Calu3 (cell line): ENCODE data around the gene ZNF584. TPM values are rescaled to one million over a fixed set of nuclear protein-coding genes. Genes with fewer than 3 reads are reported as not detected.

ENCODE experiments used
- Bru-seq: library from RNA; stranded (reverse); fragments of 400-500 nt; gene quantifications from one replicate; lab custom pipeline; 2021; lab: Mats Ljungman, UMichigan
- BruChase-seq, 2 experiments: library from RNA; stranded (reverse); fragments of 400-500 nt; gene quantifications; one replicate each; lab custom pipeline; 2021; lab: Mats Ljungman, UMichigan
- BruUV-seq: library from RNA; stranded (reverse); fragments of 400-500 nt; replicated peaks from 2 replicates; lab custom pipeline; 2021; lab: Mats Ljungman, UMichigan
- CTCF ChIA-PET: fragments of 300-600 bp; sonication (Branson Sonifier 250); formaldehyde crosslinking; loops from one replicate; lab custom pipeline; 2022; ENCODE audit warnings: antibody characterized with exemption; lab: Charles Lee
- DNase-seq: peaks from one replicate; pipeline ENCODE4 v3.0.0; 2022
- H3K27ac Mint-ChIP-seq: one replicate; pipeline ENCODE4 v1.8.0; 2022; ENCODE audit warnings: mixed read lengths; ENCODE audit not compliant: unreplicated experiment
- H3K27me3 Mint-ChIP-seq: one replicate; pipeline ENCODE4 v1.8.0; 2022; ENCODE audit warnings: mixed read lengths; ENCODE audit not compliant: unreplicated experiment
- H3K36me3 Mint-ChIP-seq: one replicate; pipeline ENCODE4 v1.8.0; 2022; ENCODE audit warnings: mild to moderate bottlenecking, moderate library complexity, mixed read lengths; ENCODE audit not compliant: insufficient read depth, unreplicated experiment
- H3K4me1 Mint-ChIP-seq: one replicate; pipeline ENCODE4 v1.8.0; 2022; ENCODE audit warnings: mild to moderate bottlenecking, low read depth, mixed read lengths; ENCODE audit not compliant: unreplicated experiment
- H3K4me3 Mint-ChIP-seq: one replicate; pipeline ENCODE4 v1.8.0; 2022; ENCODE audit warnings: mild to moderate bottlenecking, low read depth, moderate library complexity, mixed read lengths; ENCODE audit not compliant: unreplicated experiment
- H3K9me3 Mint-ChIP-seq: one replicate; pipeline ENCODE4 v1.8.0; 2022; ENCODE audit warnings: low read depth, mixed read lengths; ENCODE audit not compliant: unreplicated experiment
- intact Hi-C: fragments of 100-400 bp; cut with micrococcal nuclease; formaldehyde crosslinking; loops from one replicate; pipeline ENCODE4 v1.10.0; 2022; ENCODE audit not compliant: unreplicated experiment
- long read RNA-seq: library from polyadenylated mRNA; stranded (forward); transcript quantifications from one replicate; pipeline ENCODE4 v2.0.0, GENCODE V29; 2022
- total RNA-seq: library from RNA; stranded (reverse); gene quantifications from 2 replicates; pipeline ENCODE4 v1.2.3, GENCODE V29; 2022
- TF ChIP-seq, protein P1 (sequence below): fragments of 200-600 bp; IDR thresholded peaks from one replicate; pipeline ENCODE4 v1.8.0; 2022; ENCODE audit warnings: antibody characterized with exemption; ENCODE audit not compliant: unreplicated experiment

ZNF584 gene
- total RNA-seq (21.8 and 23.4 TPM in 2 replicates), Bru-seq, nascent RNA (percentile 57 among the genes with signal in this experiment), BruChase-seq, experiment 1, labeled RNA remaining after a 6-hour chase (percentile 68 among the genes with signal in this experiment), BruChase-seq, experiment 2, labeled RNA remaining after a 2-hour chase (percentile 71 among the genes with signal in this experiment)
- long read RNA-seq, partial matches to known transcripts: 9 of 28 reads
- long read RNA-seq, other reads (novel, unspliced or antisense): 14 of 28 reads

DNA sequence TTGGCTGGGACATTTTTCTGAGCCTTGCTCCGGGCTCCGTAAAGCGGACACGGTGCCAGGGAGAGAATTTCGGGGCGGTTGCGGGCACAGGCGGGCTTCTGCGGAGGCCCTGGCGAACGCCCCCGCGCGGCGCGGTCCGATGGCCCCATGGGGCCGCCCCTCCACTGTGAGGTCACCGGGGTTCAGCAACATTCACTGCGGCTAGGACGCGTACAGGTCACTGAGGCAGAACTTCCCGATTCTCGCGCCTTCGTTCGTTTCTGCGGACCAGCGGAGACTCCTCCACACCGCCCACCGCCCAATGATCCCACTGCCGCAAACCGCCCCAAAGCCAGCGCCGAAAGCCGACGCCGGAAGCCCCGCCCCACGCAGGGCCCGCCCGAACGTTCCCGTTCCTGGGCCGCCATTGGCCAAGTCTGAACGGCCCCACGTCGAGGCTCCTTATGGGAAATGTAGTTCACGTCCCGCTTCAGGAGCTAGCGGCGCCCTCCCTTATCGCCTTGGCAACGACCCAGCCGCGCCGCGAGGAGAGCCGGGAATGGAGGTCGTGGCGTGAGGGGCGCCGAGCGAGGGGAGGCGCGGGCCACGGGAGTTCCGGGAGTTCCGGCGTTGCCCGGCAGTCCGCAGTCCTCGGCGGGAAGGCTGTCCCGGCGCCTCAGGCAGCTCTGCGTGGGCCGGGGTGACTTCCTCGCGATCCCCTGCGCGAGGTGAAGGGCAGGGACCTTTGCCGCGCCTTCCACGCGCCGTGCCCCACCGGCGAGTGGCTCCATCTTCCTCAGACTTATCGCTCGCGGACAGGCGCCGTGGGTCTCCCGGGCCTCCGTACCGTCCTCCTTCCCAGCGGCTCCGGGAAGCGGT lies at the start of gene ZNF584:
Gene ZNF584 (plus strand): TSS at position 498 of the 858 bp plus-strand sequence. CDS start 499 bp downstream, outside the sequence.
- CTCF ChIA-PET: interaction anchor here (0.7 to 0.8 kb wide), 2 partner anchors 58 to 106 kb away, joined by 3 read pairs; no protein-coding TSS in a partner anchor
- TF ChIP-seq, protein P1, sequence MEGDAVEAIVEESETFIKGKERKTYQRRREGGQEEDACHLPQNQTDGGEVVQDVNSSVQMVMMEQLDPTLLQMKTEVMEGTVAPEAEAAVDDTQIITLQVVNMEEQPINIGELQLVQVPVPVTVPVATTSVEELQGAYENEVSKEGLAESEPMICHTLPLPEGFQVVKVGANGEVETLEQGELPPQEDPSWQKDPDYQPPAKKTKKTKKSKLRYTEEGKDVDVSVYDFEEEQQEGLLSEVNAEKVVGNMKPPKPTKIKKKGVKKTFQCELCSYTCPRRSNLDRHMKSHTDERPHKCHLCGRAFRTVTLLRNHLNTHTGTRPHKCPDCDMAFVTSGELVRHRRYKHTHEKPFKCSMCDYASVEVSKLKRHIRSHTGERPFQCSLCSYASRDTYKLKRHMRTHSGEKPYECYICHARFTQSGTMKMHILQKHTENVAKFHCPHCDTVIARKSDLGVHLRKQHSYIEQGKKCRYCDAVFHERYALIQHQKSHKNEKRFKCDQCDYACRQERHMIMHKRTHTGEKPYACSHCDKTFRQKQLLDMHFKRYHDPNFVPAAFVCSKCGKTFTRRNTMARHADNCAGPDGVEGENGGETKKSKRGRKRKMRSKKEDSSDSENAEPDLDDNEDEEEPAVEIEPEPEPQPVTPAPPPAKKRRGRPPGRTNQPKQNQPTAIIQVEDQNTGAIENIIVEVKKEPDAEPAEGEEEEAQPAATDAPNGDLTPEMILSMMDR: no peak
- intact Hi-C loops: loop anchor here (5.0 to 10.0 kb wide), 2 partner anchors 44 to 224 kb away; partner anchors contain the start of genes ZNF274 and ZNF324B
- H3K4me3 Mint-ChIP-seq: peak within 1 kb of the TSS; percentile 83
- peak within 1 kb of the TSS; percentile 92 for H3K27ac Mint-ChIP-seq
- peaks cover 36% of the 10 kb centered on the region for H3K4me1 Mint-ChIP-seq
- peaks cover 41% of the 10 kb centered on the region for H3K36me3 Mint-ChIP-seq
- DNase-seq: peak; percentile 97
- no peaks in the 10 kb centered on the region for H3K9me3 Mint-ChIP-seq
- no TSS peak for BruUV-seq
- no peaks in the 10 kb centered on the region for H3K27me3 Mint-ChIP-seq

DNA sequence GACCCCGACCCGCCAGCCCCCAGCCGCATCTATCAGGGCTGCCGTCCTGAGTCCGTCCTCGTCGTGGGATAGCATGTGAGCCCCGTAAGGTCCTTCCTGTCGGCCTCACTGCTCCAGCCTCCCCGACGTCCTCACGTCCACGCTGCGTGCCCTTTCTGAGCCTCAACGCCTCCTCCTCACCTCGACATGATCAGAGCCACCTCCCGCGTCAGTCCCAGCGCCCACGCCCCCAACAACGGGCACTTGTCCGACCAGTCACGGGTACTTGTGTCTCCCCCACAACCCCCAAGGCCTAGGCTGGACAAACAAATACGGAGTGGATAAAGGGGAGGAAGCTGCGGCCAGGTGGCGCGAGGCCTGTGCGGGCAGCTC lies 46.6 kb upstream of the ZNF584 start:
- Mint-ChIP-seq H3K9me3 (no peaks in the 10 kb centered on the region), H3K27ac (peak overlapping the region; percentile 91), H3K4me1 (no peaks in the 10 kb centered on the region), H3K4me3 (peak overlapping the region; percentile 98), H3K36me3 (peaks cover 21% of the 10 kb centered on the region), H3K27me3 (no peaks in the 10 kb centered on the region)
- no TSS peak for BruUV-seq
- intact Hi-C loops: no loop called here
- CTCF ChIA-PET: interaction anchor here (0.6 to 1.9 kb wide), 7 partner anchors 15 to 158 kb away, joined by 3 to 9 read pairs (median 4); partner anchors contain the start of gene ZBTB45
- TF ChIP-seq, protein P1: no peak
- peak; percentile 61 for DNase-seq

DNA sequence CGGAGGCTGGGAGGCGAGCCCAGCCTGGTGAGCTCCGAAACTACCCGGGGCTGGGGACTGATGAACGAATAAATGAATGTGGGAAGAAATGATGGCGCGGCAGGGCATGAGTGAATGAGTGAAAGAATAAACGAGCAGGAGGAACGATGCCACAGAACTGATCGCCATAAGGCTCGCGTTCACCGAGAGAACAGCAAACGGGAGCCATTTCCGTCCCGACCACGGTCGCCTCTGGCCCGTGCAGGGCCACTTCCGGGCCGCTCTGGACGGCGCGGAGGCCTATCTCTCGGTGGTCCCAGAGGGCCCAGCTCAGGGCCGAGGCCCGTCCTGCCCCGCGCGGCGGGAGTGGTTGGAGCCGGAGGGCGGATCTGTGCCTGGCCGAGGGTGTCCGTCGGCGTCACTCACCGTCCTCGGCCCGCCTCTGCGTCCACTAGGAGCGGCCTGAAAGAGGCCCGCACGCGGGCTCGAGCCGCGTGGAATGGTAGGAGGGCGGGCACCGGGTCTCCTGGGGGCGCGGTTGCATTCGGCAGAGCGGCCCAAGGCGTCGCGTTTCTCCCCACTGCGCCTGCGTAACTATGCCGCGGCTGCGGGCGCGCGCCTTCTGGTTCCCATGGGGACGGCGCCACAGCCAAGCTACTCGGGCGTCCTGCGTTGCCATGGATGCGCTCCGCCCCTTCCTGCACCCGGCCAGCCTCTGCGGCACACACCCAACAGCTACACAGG lies 46.0 kb upstream of the ZNF584 start, which contains the start of gene ZNF497:
Gene ZNF497 (minus strand): TSS at position 480 of the 723 bp plus-strand sequence. CDS start 5,116 bp downstream, outside the sequence.
- no peaks in the 10 kb centered on the region for H3K9me3 Mint-ChIP-seq
- CTCF ChIA-PET: interaction anchor here (0.6 to 1.9 kb wide), 9 partner anchors 15 to 212 kb away, joined by 3 to 9 read pairs (median 3); partner anchors contain the start of genes ZBTB45 and ZNF329
- peak within 1 kb of the TSS; percentile 91 for H3K27ac Mint-ChIP-seq
- no peaks in the 10 kb centered on the region for H3K4me1 Mint-ChIP-seq
- no peaks in the 10 kb centered on the region for H3K27me3 Mint-ChIP-seq
- TF ChIP-seq, protein P1: no peak
- intact Hi-C loops: no loop called here
- H3K36me3 Mint-ChIP-seq: peaks cover 21% of the 10 kb centered on the region
- peak within 1 kb of the TSS; percentile 98 for H3K4me3 Mint-ChIP-seq
- BruUV-seq: TSS peak; percentile 87
- peak; percentile 99 for DNase-seq

DNA sequence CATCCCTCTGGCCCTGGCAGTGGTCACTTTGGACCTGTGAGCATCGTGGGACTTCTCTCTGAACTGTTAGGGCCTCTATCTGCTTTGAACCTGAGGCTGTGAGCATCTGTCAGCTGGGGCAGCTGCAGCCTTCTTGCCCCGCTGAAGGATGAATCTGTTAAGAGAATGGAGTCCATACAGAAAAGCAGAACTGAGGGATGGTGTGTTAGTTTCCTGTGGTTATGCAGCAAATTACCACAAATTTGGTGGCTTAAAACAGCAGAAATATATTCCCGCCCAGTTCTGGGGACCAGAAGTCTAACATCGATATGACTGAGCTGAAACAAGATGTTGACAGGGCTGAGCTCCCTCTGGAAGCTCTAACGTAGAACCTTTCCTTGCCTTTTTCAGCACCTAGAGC lies 44.3 kb upstream of the ZNF584 start:
- TF ChIP-seq, protein P1: no peak
- intact Hi-C loops: no loop called here
- Mint-ChIP-seq H3K9me3 (no peaks in the 10 kb centered on the region), H3K4me3 (no peak overlapping the region), H3K27me3 (no peaks in the 10 kb centered on the region), H3K4me1 (no peaks in the 10 kb centered on the region), H3K36me3 (peaks cover 21% of the 10 kb centered on the region), H3K27ac (no peak overlapping the region)
- no peak for DNase-seq
- CTCF ChIA-PET: interaction anchor here (1.6 kb wide), 1 partner anchor 16 kb away, joined by 3 read pairs; no protein-coding TSS in a partner anchor
- no TSS peak for BruUV-seq
